GM18909 (cell line): Measurements from ENCODE around the gene MACF1.

Experiments
- ATAC-seq: cut with Tn5 transposase; IDR thresholded peaks from one replicate; pipeline ENCODE4 v1.9.1; 2021; ENCODE audit warnings: mild to moderate bottlenecking; ENCODE audit not compliant: unreplicated experiment, poor library complexity

MACF1 gene

DNA sequence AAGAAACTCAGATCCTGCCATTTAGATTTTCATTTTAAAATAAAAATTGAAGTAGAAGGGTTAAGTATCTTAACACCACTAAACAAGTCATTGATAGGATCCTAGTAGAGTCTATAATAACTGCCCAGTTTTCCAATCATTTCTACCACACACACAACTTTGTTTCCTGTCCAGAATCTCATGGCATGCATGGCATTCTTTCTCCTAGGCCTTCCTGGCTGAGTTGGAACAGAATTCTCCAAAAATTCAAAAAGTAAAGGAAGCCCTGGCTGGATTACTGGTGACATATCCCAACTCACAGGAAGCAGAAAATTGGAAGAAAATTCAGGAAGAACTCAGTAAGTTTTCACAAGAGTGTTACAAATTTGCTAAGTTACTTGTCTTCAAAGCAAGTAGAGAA is 175.5 kb downstream of the MACF1 start:
- ATAC-seq = no peak

DNA sequence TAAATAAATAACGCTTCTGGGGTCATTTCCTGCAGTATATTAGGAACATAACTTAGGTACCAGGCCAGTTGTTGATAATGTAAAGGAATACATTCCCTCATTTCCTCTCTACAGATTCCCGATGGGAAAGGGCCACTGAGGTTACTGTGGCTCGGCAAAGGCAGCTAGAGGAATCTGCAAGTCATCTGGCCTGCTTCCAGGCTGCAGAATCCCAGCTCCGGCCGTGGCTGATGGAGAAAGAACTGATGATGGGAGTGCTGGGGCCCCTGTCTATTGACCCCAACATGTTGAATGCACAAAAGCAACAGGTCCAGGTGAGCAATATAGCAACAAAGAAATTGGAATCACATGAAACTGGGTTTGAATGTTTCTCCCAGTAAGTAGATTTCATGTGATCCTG is 177.3 kb downstream of the MACF1 start:
- ATAC-seq = no peak

- ATAC-seq = no peak
Observed at GRCh38 chr1:39384305-39384704, 179.8 kb downstream of the MACF1 start.

DNA sequence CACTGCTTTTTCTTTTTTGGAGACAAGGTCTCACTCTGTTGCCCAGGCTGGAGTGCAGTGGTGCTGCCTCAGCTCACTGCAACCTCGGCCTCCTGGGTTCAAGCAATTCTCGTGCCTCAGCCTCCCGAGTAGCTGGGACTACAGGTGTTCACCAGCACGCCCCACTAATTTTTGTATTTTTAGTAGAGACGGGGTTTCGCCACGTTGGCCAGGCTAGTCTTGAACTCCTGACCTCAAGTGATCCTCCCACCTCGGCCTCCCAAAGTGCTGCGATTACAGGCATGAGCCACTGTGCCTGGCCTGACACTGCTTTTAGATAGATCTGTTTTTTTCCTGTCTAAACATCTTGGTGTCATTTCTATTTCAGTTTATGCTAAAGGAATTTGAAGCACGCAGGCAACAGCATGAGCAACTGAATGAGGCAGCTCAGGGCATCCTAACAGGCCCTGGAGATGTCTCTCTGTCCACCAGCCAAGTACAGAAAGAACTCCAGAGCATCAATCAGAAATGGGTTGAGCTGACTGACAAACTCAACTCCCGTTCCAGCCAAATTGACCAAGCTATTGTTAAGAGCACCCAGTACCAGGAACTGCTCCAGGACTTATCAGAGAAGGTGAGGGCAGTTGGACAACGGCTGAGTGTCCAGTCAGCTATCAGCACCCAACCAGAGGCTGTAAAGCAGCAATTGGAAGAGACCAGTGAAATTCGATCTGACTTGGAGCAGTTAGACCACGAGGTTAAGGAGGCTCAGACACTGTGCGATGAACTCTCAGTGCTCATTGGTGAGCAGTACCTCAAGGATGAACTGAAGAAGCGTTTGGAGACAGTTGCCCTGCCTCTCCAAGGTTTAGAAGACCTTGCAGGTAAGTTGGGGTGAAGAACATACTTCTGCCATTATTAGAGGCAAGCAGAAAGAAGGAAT is 180.8 kb downstream of the MACF1 start:
- ATAC-seq = no peak

DNA sequence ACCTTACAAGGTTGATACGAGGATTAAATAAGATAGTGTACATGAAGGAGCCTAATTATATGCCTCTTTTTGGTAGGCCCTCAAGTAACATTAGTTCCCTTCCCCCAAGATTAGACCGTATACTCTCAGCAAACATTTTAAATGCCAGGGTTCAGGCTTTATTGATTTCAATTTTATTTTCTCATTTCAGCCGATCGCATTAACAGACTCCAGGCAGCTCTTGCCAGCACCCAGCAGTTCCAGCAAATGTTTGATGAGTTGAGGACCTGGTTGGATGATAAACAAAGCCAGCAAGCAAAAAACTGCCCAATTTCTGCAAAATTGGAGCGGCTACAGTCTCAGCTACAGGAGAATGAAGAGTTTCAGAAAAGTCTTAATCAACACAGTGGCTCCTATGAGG is 182.5 kb downstream of the MACF1 start:
- no peak for ATAC-seq

GRCh38 chr1:39387452-39387851 is 183.0 kb downstream of the MACF1 start:
- ATAC-seq = no peak

DNA sequence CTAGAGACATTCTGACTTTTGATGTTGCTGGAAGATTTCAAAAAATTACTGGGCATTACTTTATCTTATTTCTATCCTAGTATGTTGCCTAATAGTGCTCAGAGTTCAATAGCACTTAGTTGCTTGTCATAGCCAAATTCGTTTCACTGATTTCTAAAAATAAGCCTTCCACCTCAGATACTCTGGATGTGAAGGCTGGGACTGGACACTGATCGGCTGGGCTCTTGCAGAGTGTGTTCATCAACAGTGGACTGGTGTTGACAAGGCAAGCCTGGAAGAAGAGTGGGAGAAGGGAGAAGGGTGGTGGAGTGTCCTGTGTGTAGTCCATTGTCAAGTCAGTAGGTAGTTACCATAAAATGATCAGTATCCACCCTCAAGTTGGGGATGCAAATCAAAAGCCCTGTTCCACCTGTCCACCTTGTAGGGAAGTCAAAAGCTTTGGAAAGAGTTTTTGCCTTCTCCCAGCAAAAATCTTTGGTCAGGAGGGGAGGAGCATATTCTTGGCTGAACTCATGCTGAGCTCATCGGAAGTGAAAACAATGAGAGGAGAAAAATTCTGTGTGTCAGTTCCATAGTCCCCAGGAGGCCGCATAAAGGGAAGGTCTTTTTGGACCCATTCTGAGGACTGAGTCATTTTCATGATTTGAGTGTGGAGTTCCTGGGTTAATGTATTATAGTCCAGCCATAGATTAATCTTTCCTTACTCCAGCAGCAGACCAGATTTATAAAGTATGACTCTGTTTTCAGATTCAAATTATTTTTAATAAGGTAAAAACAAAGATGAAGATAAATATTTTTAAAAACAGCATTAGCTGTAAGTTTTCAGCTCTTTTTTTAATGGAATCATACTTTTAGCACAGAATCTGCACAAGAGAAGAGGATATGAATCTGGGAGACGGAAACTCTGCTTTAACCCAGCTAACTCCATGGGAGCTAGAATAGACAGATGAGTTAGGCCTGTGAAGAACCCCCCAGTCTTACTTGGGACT is 187.5 kb downstream of the MACF1 start:
- no peak for ATAC-seq

DNA sequence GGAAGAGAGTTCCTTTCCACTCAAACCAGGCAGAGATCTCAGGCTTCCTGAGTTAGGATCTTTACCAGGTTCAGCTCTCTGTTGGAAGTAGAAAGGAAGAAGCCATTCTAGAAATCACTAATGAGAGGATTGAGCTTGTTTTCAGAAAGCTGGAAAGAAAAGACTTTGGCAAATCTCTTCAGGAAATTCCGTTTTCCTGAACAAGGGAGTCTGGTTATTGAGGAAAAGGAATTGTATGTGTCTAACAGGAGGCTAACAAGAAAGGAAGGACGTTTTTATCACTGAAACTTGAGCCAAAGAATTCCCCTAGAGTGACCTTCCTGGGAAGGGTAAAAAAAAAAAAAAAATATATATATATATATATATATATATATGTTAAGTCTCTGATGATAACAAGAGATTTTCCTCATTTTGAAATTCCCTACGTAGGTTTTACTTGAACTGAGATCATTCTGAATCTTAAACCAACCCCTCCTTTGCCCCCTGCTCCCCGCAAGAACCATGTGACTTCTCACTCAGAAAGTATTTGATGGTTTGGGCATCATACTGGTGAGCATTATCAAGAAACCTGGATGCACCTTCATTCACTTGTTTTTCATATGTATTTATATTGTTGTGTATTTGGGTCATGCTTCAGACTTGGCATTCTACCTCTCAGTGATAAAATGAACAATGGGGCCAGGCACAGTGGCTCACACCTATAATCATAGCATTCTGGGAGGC is 188.5 kb downstream of the MACF1 start:
- ATAC-seq = no peak

DNA sequence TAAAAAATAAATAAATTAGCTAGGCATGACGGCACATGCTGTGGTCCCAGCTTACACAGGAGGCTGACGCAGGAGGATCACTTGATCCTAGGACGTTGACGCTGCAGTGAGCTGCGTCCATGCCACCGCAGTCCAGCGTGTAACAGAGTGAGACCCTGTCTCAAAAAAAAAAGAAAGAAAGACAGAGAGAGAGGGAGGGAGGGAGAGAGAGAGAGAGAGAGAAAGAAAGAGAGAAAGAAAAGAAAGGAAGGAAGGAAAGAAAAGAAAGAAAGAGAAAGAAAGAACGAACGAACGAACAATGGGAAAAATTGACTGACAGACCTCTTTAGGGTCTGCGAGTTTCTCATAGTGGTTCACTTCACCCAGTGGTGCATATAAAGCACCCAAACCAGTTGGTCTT is 189.2 kb downstream of the MACF1 start:
- ATAC-seq = no peak

- ATAC-seq = no peak
Observed at GRCh38 chr1:39394059-39394458, 189.6 kb downstream of the MACF1 start.

DNA sequence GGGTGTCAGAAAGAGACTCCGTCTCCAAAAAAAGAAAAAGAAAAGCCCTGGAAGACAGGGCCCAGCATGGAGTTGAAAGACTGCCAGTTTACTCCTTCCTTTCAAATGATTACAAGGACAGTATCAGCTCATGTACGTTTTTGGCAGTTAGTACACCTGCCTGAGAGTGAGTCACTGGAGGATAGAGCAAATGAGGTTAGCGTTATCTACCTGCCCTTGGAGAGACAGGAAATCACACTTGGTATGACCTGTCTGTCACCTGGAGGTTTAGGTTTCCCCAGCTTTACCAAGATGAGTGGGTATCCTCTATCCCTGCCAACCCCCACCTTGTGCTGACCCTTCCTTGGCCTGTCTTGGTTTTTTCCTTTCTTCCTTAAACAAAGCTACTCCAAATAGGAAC is 190.1 kb downstream of the MACF1 start:
- no peak for ATAC-seq

GRCh38 chr1:39395357-39395831 is 190.9 kb downstream of the MACF1 start:
- ATAC-seq = no peak

DNA sequence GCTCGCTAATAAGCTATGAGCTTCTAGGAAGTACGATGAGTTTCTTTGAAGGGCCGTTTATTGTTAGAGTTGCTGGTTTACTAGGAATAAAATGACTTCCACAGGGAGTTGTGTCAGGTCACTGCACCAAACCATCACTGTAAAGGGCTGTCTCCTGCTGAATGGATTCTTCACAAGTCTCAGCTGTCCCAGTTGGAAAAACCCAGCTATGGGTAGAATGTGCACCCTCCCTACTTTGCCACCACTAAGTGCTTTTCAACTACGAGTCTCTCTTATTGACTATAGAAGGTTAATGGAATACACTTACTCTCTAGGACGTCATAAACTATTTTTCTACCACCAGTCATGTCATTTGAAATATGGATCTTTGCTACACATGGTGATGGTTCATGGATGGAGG is 192.2 kb downstream of the MACF1 start:
- ATAC-seq = no peak

DNA sequence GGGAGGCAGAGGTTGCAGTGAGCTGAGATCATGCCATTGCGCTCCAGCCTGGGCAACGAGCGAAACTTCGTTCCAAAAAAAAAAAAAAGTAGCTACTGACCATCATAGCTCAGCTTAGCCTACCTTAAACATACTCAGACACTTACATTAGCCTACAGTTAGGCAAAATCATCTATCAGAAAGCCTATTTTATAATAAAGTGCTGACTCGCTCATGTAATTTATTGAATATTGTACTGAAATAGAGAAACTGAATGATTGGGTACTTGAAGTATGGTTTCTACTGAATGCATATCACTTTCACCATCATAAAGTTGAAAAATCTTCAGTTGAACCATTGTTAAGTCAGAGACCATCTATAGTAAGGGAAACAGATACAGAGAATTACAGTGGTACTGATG is 193.0 kb downstream of the MACF1 start:
- ATAC-seq = no peak

DNA sequence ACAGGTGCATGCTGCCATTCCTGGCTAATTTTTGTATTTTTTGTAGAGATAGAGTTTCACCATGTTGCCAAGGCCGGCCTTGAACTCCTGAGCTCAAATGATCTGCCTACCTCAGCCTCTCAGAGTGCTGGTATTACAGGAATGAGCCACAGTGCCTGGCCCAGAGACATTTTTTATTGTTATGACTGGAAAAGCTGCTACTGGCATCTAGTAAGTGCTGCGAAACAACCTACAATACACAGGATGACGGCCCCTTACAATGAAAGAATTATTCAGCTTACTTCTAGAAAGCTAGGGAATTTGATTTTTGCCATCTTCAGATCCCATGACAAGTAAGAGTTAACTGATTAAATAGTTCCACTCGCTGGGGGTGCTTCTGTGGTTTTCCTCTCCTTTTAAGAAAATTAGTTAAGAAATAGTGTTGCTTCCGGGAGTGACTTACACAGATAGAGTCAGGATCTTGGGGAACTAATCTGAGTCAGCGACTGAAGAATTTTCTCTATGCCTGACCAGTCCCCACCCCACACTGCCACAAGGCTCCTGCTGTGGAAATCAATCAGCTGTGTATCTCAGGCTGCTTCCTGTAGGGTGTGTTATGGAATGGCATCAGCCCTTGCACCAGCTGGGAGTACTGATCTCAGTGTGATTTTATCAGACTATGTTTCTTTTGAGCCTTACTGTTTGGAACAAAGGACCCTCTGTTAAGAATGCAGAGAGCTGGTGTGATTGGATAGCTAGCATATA is 194.0 kb downstream of the MACF1 start:
- no peak for ATAC-seq

GRCh38 chr1:39401106-39401505 is 196.6 kb downstream of the MACF1 start:
- no peak for ATAC-seq

- ATAC-seq = no peak
Observed at GRCh38 chr1:39404876-39405275, 200.4 kb downstream of the MACF1 start.

GRCh38 chr1:39405358-39405757 is 200.9 kb downstream of the MACF1 start:
- no peak for ATAC-seq

DNA sequence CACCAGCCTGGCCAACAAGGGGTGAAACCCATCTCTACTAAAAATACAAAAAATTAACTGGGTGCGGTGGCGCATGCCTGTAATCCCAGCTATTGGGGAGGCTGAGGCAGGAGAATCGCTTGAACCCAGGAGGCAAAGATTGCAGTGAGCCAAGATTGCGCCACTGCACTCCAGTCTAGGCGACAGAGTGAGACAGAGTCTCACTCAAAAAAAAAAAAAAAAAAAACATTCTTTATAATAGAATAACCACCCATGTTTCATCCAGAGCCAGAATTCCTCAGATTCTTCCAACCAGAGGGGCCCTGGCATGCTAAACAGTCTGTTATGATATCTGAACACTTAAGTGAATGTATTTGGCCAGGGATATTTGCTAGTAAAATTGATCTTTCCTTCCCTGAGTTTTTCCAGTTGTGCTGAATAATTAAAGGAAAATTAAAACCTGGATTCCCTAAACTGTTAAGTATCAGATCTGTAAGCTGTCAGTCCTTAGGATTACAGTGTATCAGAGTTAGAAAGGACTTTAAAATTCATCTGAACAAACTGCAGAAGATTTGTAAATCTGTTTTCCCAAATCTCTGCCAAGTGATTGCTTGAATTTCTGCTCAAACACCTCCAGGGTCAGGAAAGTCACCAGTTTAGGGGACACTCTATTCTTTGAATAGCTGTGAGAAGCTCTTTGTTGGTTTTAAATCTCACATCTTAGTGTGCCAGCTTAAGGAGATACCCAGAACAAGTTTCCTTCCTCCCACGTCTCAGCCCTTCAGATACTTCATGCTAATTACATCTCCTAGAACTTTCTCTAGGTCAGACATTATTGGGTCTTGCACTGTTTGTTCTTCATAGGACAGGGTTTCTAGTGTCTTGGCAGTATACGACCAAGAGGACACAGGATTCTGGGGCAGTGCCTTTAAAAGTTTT is 202.3 kb downstream of the MACF1 start:
- ATAC-seq = no peak
